22Rv1 (cell line): ENCODE results near the gene SAT2.
A peak's percentile ranks its signal among the peaks of the same experiment; 100 is the strongest.

Experiments
- H3K27ac ChIP-seq: fragments of 450-650 bp; 2 replicates; pipeline ENCODE4 v1.5.1; 2017
- CTCF ChIP-seq: fragments of 450-650 bp; IDR thresholded peaks from 2 replicates; pipeline ENCODE4 v1.5.1; 2017; ENCODE audit warnings: mild to moderate bottlenecking
- ZFX ChIP-seq: fragments of 450-650 bp; IDR thresholded peaks from 2 replicates; pipeline ENCODE4 v1.6.1; 2017; ENCODE audit warnings: antibody characterized with exemption, borderline replicate concordance

The SAT2 gene

GRCh38 chr17:7582396-7583252 is 45.0 kb downstream of the SAT2 start:
- peak overlapping the region; percentile 99 for H3K27ac ChIP-seq
- TF ChIP-seq ZFX (no peak), CTCF (0 out of 2 replicates have a peak, but pooled peaks have one; percentile 7)

GRCh38 chr17:7580604-7581575 is 46.7 kb downstream of the SAT2 start:
- H3K27ac ChIP-seq: peak overlapping the region; percentile 99
- TF ChIP-seq ZFX: no peak
- TF ChIP-seq CTCF: no peak

- H3K27ac ChIP-seq: peak overlapping the region; percentile 99
- TF ChIP-seq ZFX (no peak), CTCF (no peak)
Measured at GRCh38 chr17:7579834-7580603, 47.6 kb downstream of the SAT2 start.

- peak within 1 kb of the TSS; percentile 99 for H3K27ac ChIP-seq
- TF ChIP-seq ZFX: no peak
- no peak for TF ChIP-seq CTCF
Measured at GRCh38 chr17:7579001-7579833, 48.4 kb downstream of the SAT2 start, which contains the start of gene CD68. CD68 (plus strand) TSS chr17:7579638; CDS start chr17:7579678, 40 bp downstream.

GRCh38 chr17:7577327-7578199 is 50.1 kb downstream of the SAT2 start:
- H3K27ac ChIP-seq: peak overlapping the region; percentile 99
- TF ChIP-seq ZFX (no peak), CTCF (no peak)
